HG02588 (cell line): Measurements from ENCODE around the gene MPP3.
"Not testable (repeated sequence)": the region's sequence is repeated elsewhere in the genome, so short reads cannot be mapped to it uniquely, and the experiment has no call there.

Experiments used
- ATAC-seq: cut with Tn5 transposase; IDR thresholded peaks from one replicate; pipeline ENCODE4 v1.9.1; 2021; ENCODE audit warnings: mild to moderate bottlenecking, moderate library complexity; ENCODE audit not compliant: unreplicated experiment

The MPP3 gene

GRCh38 chr17:43832976-43833829, at the start of gene MPP3:
Gene MPP3, minus strand, starts transcription at chr17:43833146. Its CDS starts 1,240 bp downstream, at chr17:43831906.
- ATAC-seq, result no peak

- ATAC-seq, result no peak
These were observed 49.0 kb upstream of the MPP3 start for GRCh38 chr17:43881758-43882505.

- ATAC-seq, result no peak
These were observed 48.2 kb upstream of the MPP3 start for GRCh38 chr17:43881181-43881580.

- no peak for ATAC-seq
These were observed 47.6 kb upstream of the MPP3 start for GRCh38 chr17:43880420-43880991.

- no peak for ATAC-seq
These were observed 46.9 kb upstream of the MPP3 start for GRCh38 chr17:43879723-43880419.

GRCh38 chr17:43878260-43879175, 45.6 kb upstream of the MPP3 start:
- no peak for ATAC-seq

- ATAC-seq, result no peak
These were observed 44.7 kb upstream of the MPP3 start for GRCh38 chr17:43877451-43878155.

- ATAC-seq, result no peak
These were observed 44.1 kb upstream of the MPP3 start for GRCh38 chr17:43877031-43877430.

GRCh38 chr17:43875476-43876147, 42.7 kb upstream of the MPP3 start:
- no peak for ATAC-seq

GRCh38 chr17:43874293-43874692, 41.3 kb upstream of the MPP3 start:
- ATAC-seq, result no peak

- ATAC-seq, result no peak
These were observed 40.9 kb upstream of the MPP3 start for GRCh38 chr17:43873815-43874214.

GRCh38 chr17:43873091-43873490, 40.1 kb upstream of the MPP3 start:
- no peak for ATAC-seq

- ATAC-seq, result no peak
These were observed 39.2 kb upstream of the MPP3 start for GRCh38 chr17:43871946-43872690.

GRCh38 chr17:43869031-43869430, 36.1 kb upstream of the MPP3 start:
- not testable (repeated sequence) for ATAC-seq

- no peak for ATAC-seq
These were observed 35.5 kb upstream of the MPP3 start for GRCh38 chr17:43868226-43868994.

GRCh38 chr17:43864161-43864984, 31.4 kb upstream of the MPP3 start:
- no peak for ATAC-seq

- ATAC-seq, result no peak
These were observed 29.0 kb upstream of the MPP3 start for GRCh38 chr17:43861960-43862359.
